Measurements from ENCODE around the gene GATAD1. TPM values are rescaled to one million over a fixed set of nuclear protein-coding genes. Genes with fewer than 3 reads are reported as not detected.
"Not testable (repeated sequence)": the region's sequence is repeated elsewhere in the genome, so short reads cannot be mapped to it uniquely, and the experiment has no call there.

GATAD1 gene
- total RNA-seq, 1 experiment from 2014 or later: 14.6 TPM

DNA sequence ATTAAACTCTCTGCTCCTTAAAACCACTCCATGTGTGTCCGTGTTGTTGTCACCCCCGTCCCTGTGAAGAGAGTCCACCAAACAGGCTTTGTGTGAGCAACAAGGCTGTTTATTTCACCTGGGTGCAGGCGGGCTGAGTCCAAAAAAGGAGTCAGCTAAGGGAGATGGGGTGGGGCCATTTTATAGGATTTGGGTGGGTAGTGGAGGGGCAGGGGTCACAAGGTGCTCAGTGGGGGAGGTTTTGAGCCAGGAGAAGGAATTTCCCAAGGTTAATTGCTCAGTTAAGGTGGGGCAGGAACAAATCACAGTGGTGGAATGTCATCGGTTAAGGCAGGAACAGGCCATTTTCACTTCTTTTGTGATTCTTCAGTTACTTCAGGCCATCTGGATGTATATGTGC lies 31.9 kb downstream of the GATAD1 start:
- H3K9me3 ChIP-seq (replicated peaks); H3K27ac ChIP-seq; H3K36me3 ChIP-seq; H3K4me3 ChIP-seq; H3K4me1 ChIP-seq (replicated peaks); H3K27me3 ChIP-seq (replicated peaks); DNase-seq (ENCODE audit: low read depth in 1 of 2, low spot score in 2 of 2): not testable (repeated sequence)

DNA sequence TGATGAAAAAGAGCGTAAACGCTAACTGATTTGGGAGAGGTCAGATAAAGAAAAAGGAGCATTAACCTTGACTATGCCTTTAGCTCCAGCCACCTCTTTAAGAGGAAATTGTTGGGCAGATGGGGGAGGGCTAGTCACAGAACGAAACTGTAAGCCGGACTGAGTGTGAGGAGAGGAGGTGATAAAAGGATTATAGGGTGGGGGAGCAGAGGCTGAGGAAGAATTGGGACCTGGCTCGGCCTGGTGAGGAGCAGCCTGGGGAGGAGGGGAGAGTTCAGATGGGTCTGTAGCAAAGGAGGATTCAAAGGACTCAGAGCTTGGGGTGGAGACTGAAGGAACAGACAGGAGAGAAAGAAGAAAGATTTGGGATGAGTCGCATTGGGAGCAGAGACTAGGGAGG lies 36.3 kb downstream of the GATAD1 start:
- H3K4me3 ChIP-seq; H3K27me3 ChIP-seq (replicated peaks); DNase-seq (ENCODE audit: low read depth in 1 of 2, low spot score in 2 of 2); H3K27ac ChIP-seq; H3K4me1 ChIP-seq (replicated peaks); H3K9me3 ChIP-seq (replicated peaks): not testable (repeated sequence)
- peaks cover 10% of the 10 kb centered on the region for H3K36me3 ChIP-seq

DNA sequence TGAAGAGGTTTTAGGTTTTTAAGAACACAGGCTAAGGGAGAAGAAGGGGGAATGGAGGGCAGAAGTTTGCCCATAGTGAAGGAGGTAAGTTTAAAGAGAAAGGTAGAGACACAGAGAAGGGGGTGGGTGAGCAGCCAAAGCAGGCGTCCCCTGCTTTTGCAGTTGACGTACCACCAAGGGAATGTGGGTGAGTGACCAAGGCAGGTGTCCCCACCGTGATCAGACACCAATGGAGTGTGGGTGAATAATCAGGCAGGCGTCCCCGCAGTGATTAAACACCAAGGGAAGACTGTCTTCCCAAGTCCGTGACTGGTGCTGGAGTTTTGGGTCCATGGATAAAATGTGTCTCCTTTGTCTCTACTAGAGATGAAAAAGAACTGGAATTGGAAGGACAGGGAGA lies 36.9 kb downstream of the GATAD1 start:
- H3K4me3 ChIP-seq; H3K4me1 ChIP-seq (replicated peaks); H3K27ac ChIP-seq; DNase-seq (ENCODE audit: low read depth in 1 of 2, low spot score in 2 of 2); H3K9me3 ChIP-seq (replicated peaks); H3K27me3 ChIP-seq (replicated peaks): not testable (repeated sequence)
- peaks cover 10% of the 10 kb centered on the region for H3K36me3 ChIP-seq

DNA sequence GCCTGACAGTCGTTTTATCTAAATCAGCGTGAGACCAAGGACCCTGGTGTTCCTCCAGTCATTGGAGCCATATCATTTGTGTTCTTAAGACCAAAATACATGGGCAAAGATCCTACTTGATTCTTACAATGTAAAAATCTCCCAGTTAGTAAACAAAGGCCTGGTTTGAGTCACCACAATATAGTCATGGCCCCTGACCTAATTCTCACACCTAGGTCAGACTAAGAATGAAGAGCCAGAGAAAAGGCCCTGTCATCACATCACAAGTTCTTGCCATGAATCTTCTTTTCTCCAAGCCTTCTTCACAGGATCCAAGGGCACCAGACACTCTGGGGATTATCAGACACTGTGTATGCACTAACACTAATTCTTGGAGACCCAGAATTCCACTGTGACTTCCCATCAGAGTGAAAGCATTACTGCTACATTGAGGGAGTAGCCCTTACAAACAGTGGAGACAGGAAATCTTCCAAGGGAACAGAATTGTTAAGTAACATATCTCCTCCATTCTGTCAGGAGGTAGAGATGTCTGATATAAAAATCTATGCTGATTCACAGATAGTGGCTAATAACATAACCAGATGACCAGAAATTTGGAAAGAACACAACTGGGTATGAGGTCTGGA lies 38.1 kb downstream of the GATAD1 start:
- Histone ChIP-seq H3K27ac (no peak overlapping the region), H3K27me3 (replicated peaks) (no peaks in the 10 kb centered on the region), H3K4me3 (no peak overlapping the region), H3K36me3 (peaks cover 10% of the 10 kb centered on the region), H3K4me1 (replicated peaks) (no peaks in the 10 kb centered on the region), H3K9me3 (replicated peaks) (no peaks in the 10 kb centered on the region)
- DNase-seq (ENCODE audit: low read depth in 1 of 2, low spot score in 2 of 2): no peak

DNA sequence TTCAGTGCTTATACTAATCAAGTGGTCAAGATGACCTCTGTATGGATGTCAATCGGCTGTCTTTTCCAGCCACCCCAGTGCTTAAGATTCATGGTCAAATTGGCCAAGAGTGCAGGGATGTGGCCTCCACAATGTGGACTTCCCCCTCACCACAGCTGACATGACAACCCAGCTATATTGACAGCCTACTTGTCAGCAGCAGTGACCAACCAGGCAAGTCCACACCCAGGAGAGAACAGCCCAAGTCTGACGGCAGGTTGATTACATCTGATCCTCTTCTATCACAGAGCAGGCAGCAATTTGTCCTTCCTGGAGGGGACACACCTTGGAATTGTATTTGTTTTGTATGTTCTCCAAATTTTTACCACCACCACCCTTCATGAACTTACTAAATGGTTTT lies 38.7 kb downstream of the GATAD1 start:
- Histone ChIP-seq H3K27ac (no peak overlapping the region), H3K9me3 (replicated peaks) (no peaks in the 10 kb centered on the region), H3K27me3 (replicated peaks) (no peaks in the 10 kb centered on the region), H3K36me3 (peaks cover 10% of the 10 kb centered on the region), H3K4me1 (replicated peaks) (no peaks in the 10 kb centered on the region), H3K4me3 (no peak overlapping the region)
- DNase-seq (ENCODE audit: low read depth in 1 of 2, low spot score in 2 of 2): no peak

DNA sequence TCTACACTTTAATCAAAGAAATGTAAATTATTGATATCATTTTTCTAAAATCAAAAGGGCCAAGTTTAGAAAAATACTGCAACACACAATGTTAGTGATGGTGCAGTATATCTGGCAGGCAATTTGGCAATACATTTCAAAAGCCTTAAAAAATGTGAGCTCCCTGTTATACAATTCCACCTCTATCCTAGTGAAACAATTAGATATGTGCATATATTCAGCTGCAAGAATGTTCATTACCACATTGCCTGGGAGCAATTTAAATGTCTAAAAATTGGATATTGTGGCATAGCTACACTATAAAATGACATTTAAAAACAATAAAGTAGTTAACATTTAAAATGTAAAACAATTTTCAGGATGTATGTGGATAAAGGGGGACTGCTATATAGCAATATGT lies 40.5 kb downstream of the GATAD1 start:
- Histone ChIP-seq H3K27me3 (replicated peaks) (no peaks in the 10 kb centered on the region), H3K27ac (no peak overlapping the region), H3K36me3 (peaks cover 10% of the 10 kb centered on the region), H3K4me1 (replicated peaks) (no peaks in the 10 kb centered on the region), H3K4me3 (no peak overlapping the region), H3K9me3 (replicated peaks) (no peaks in the 10 kb centered on the region)
- DNase-seq (ENCODE audit: low read depth in 1 of 2, low spot score in 2 of 2): no peak

DNA sequence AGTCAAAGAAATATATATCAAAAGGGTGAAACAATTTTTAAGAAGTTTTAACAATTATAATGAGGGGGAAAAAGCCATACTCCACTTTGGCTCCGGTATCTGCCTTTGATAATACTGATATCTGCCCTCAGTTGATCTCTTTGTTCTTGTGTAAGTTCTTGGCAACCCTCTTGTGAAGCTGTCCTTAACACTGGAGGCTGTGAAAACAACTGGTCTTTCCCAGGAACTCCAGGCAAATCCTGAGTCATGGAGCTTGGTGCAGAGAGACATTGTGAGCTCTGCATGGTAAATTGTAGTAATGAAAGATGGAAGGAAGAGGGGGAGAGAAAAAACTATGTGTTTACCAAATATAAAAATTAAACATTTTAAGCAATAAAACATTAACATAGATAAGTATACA lies 42.4 kb downstream of the GATAD1 start:
- DNase-seq (ENCODE audit: low read depth in 1 of 2, low spot score in 2 of 2): no peak
- H3K27me3 ChIP-seq (replicated peaks): no peaks in the 10 kb centered on the region
- H3K36me3 ChIP-seq: peaks cover 14% of the 10 kb centered on the region
- H3K4me3 ChIP-seq: no peak overlapping the region
- no peaks in the 10 kb centered on the region for H3K4me1 ChIP-seq (replicated peaks)
- H3K27ac ChIP-seq: no peak overlapping the region
- no peaks in the 10 kb centered on the region for H3K9me3 ChIP-seq (replicated peaks)

DNA sequence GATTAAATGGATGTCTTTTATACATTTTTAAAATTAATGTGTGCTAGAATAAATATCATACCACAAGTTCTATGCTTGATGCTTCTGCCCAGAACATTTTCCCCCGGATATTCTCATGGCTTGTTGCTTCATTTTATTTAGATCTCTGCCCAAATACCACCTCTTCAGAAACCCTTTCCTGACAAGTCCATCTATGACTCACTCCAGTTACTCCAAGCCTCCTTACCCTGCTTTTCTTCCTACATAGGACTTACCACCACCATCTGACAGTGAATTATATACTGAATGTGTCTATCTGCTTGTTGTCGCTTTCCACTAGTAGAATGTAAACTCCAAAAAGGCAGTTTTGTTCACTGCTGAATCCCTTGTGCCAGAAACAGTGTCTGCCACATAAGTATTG lies 49.6 kb downstream of the GATAD1 start:
- Histone ChIP-seq H3K4me1 (replicated peaks) (no peaks in the 10 kb centered on the region), H3K27ac (no peak overlapping the region), H3K27me3 (replicated peaks) (no peaks in the 10 kb centered on the region), H3K4me3 (no peak overlapping the region), H3K9me3 (replicated peaks) (no peaks in the 10 kb centered on the region), H3K36me3 (peaks cover 12% of the 10 kb centered on the region)
- no peak for DNase-seq (ENCODE audit: low read depth in 1 of 2, low spot score in 2 of 2)

DNA sequence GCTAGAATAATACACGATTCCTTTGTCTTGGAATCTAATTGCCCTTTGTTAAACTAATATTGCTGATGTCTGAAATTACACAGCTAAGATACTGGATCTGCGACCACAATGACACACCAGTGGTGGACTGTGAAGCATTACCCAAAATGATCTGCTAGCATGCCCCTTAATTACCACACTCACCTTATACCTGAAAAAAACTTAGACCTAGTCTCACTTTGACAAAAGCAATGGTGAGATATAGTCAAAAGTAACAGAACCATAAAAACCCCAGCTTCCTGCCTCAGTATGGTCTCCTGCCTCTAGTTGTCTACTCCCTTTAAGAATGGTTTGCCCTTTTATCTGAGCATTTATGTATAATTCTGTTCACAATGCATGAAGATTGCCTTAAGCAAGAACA lies 51.3 kb downstream of the GATAD1 start:
- Histone ChIP-seq H3K4me3 (no peak overlapping the region), H3K36me3 (peaks cover 12% of the 10 kb centered on the region), H3K27me3 (replicated peaks) (no peaks in the 10 kb centered on the region), H3K9me3 (replicated peaks) (no peaks in the 10 kb centered on the region), H3K27ac (no peak overlapping the region), H3K4me1 (replicated peaks) (no peaks in the 10 kb centered on the region)
- DNase-seq (ENCODE audit: low read depth in 1 of 2, low spot score in 2 of 2): no peak

DNA sequence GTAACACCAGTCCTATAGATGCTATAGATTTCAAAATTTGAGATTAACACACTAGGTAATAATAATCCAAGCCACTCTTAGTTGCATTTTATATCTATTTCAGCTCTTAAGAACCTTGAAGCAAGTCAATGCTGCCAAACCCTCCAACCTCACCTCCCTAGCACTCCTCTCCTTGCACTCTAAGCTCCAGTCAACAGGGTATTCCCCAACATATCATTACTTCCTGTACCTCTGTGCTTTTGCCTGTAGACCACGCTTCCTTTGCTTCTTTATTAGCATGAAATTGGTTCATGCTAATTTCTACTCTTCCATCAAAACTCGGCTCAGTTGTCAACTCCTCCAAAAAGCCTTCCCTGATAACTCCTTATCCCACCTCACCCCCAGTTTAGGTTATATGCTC lies 56.5 kb downstream of the GATAD1 start:
- no peaks in the 10 kb centered on the region for H3K27me3 ChIP-seq (replicated peaks)
- H3K4me1 ChIP-seq (replicated peaks): no peaks in the 10 kb centered on the region
- DNase-seq (ENCODE audit: low read depth in 1 of 2, low spot score in 2 of 2): no peak
- no peaks in the 10 kb centered on the region; the same call in 1 of the 2 replicates for H3K36me3 ChIP-seq
- no peaks in the 10 kb centered on the region for H3K9me3 ChIP-seq (replicated peaks)
- no peak overlapping the region for H3K27ac ChIP-seq
- H3K4me3 ChIP-seq: no peak overlapping the region

DNA sequence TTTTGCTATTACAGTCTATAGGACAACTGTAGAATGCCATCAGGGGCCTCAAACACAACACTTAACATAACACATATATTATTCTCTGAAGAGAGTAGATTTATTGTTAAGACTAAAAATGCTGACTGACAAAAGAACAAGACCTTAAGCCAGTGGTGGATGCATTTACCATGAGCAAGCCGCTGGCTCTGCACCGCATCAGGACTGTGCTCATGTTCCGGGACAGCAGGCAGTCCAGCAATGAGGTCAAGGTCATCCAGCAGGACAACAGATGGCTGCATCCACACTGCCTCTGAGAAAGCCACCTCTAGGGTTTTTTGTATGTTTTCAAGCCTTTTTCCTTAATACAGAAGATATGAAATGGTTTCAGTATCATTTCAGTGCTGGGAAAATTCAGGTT lies 57.3 kb downstream of the GATAD1 start:
- H3K27me3 ChIP-seq (replicated peaks): no peaks in the 10 kb centered on the region
- H3K27ac ChIP-seq: no peak overlapping the region
- no peaks in the 10 kb centered on the region for H3K9me3 ChIP-seq (replicated peaks)
- no peaks in the 10 kb centered on the region; the same call in 1 of the 2 replicates for H3K36me3 ChIP-seq
- no peaks in the 10 kb centered on the region for H3K4me1 ChIP-seq (replicated peaks)
- H3K4me3 ChIP-seq: no peak overlapping the region
- DNase-seq (ENCODE audit: low read depth in 1 of 2, low spot score in 2 of 2): no peak

DNA sequence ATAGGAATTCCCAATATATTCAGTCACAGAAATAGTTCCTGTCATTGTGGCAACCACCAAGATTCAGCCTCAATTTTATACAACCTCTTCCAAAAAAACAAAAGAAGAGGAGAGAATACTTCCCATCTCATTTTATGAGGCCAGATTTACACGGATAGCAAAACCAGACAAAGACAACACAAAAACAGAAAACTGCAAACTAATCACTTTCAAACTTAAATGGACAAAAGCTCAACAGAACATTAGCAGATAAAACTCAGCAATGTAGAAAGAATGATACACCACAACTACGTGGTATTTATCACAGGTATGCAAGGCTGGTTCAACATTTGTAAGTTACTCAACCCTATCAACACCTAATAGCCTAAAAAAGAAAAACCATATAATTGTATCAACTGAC lies 59.1 kb downstream of the GATAD1 start:
- H3K9me3 ChIP-seq (replicated peaks): no peaks in the 10 kb centered on the region
- no peak overlapping the region for H3K4me3 ChIP-seq
- DNase-seq (ENCODE audit: low read depth in 1 of 2, low spot score in 2 of 2): no peak
- H3K4me1 ChIP-seq (replicated peaks): no peaks in the 10 kb centered on the region
- H3K27ac ChIP-seq: no peak overlapping the region
- H3K27me3 ChIP-seq (replicated peaks): no peaks in the 10 kb centered on the region
- no peaks in the 10 kb centered on the region; the same call in 1 of the 2 replicates for H3K36me3 ChIP-seq

DNA sequence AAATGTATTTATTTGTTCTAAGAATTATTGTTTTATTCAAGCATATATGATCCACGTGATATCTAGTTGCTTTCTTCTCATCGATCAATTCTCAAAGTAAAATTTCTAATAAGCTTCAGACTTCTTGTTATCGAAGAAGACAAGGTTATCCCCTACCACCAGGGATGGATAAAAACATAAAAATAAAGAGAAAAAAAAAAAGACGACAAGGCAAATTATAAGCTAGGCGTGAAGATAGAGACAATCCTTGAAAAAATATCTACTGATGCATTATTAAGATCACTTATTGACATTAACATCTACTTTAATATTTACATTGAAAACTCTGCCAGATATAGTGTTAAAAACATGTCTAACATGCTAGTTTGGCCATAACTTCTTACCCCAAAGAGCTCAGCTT lies 61.7 kb downstream of the GATAD1 start:
- no peak for DNase-seq (ENCODE audit: low read depth in 1 of 2, low spot score in 2 of 2)
- Histone ChIP-seq H3K4me1 (replicated peaks) (no peaks in the 10 kb centered on the region), H3K36me3 (peaks cover 3% of the 10 kb centered on the region; the same call in 1 of the 2 replicates), H3K27ac (no peak overlapping the region), H3K9me3 (replicated peaks) (no peaks in the 10 kb centered on the region), H3K27me3 (replicated peaks) (no peaks in the 10 kb centered on the region), H3K4me3 (no peak overlapping the region)
